GM21526 (cell line): ENCODE data around the gene SERPINB3.
A peak's percentile ranks its signal among the peaks of the same experiment; 100 is the strongest.
"Not testable (repeated sequence)": the region's sequence is repeated elsewhere in the genome, so short reads cannot be mapped to it uniquely, and the experiment has no call there.

ENCODE experiments used
- ATAC-seq: cut with Tn5 transposase; IDR thresholded peaks from one replicate; pipeline ENCODE4 v1.9.1; 2021; ENCODE audit warnings: moderate library complexity; ENCODE audit not compliant: unreplicated experiment, low FRiP score

Gene SERPINB3

GRCh38 chr18:63648241-63648640 lies 13.5 kb downstream of the SERPINB3 start:
- no peak for ATAC-seq

GRCh38 chr18:63646936-63647335 lies 14.8 kb downstream of the SERPINB3 start:
- ATAC-seq, result no peak

GRCh38 chr18:63644694-63645093 lies 17.0 kb downstream of the SERPINB3 start:
- ATAC-seq, result not testable (repeated sequence)

- ATAC-seq, result not testable (repeated sequence)
Measured at GRCh38 chr18:63644142-63644541, 17.6 kb downstream of the SERPINB3 start, which contains the start of gene SERPINB4. TSS of gene SERPINB4 (minus strand) at chr18:63644256. CDS start at chr18:63643577, 679 bp downstream.

GRCh38 chr18:63642668-63643356 lies 18.9 kb downstream of the SERPINB3 start:
- ATAC-seq, result not testable (repeated sequence)

GRCh38 chr18:63641157-63641680 lies 20.5 kb downstream of the SERPINB3 start:
- ATAC-seq, result not testable (repeated sequence)

- ATAC-seq, result no peak
Measured at GRCh38 chr18:63637703-63638102, 24.0 kb downstream of the SERPINB3 start.

- ATAC-seq, result no peak
Measured at GRCh38 chr18:63627819-63628218, 33.9 kb downstream of the SERPINB3 start.

- ATAC-seq, result no peak
Measured at GRCh38 chr18:63626431-63626830, 35.3 kb downstream of the SERPINB3 start.

- no peak for ATAC-seq
Measured at GRCh38 chr18:63624863-63625262, 36.8 kb downstream of the SERPINB3 start.

- no peak for ATAC-seq
Measured at GRCh38 chr18:63619661-63620060, 42.0 kb downstream of the SERPINB3 start.

- ATAC-seq, result no peak
Measured at GRCh38 chr18:63617915-63618234, 43.8 kb downstream of the SERPINB3 start.

- peak; percentile 94 for ATAC-seq
Measured at GRCh38 chr18:63617049-63617914, 44.4 kb downstream of the SERPINB3 start.

- ATAC-seq, result no peak
Measured at GRCh38 chr18:63613420-63613819, 48.3 kb downstream of the SERPINB3 start.

- ATAC-seq, result no peak
Measured at GRCh38 chr18:63606526-63606925, 55.2 kb downstream of the SERPINB3 start.
